Breast epithelium (tissue), 3 donors: Measurements from ENCODE around the gene ST8SIA2.

Source experiments
- POLR2A ChIP-seq: fragments of 450-650 bp; IDR thresholded peaks from one replicate; pipeline ENCODE4 v1.6.1; 2016; ENCODE audit warnings: antibody characterized with exemption, mild to moderate bottlenecking, moderate library complexity
- POLR2AphosphoS5 ChIP-seq, 3 donors: sonication (generic); formaldehyde crosslinking; IDR thresholded peaks; one replicate each; pipeline ENCODE4 v1.6.1; 2017; ENCODE audit warnings: antibody characterized with exemption in 3 of 3
- TF ChIP-seq, protein P1 (sequence below), 3 donors: fragments of 450-650 bp; IDR thresholded peaks; one replicate each; pipeline ENCODE4 v1.5.1; 2016 to 2017; ENCODE audit warnings: antibody characterized with exemption in 3 of 3, mild to moderate bottlenecking in 3 of 3, moderate library complexity in 3 of 3

DNA sequence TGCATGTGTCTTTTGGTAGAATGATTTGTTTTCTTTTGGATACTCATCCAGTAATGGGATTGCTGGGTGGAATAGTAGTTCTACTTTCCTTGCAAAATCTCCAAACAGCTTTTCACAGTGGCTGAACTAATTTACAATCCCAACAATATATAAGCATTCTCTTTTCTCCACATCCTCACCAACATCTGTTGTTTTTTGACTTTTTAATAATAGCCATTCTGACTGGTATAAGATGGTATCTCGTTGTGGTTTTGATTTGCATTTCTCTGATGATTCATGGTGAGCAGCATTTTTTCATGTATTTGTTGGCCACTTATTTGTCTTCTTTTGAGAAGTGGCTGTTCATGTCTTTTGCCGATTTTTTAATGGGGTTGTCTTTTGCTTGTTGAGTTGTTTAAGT lies 55.8 kb downstream of the ST8SIA2 start:
- no peak for TF ChIP-seq POLR2AphosphoS5 (IDR thresholded peaks at IDR 0.05)
- TF ChIP-seq, protein P1, sequence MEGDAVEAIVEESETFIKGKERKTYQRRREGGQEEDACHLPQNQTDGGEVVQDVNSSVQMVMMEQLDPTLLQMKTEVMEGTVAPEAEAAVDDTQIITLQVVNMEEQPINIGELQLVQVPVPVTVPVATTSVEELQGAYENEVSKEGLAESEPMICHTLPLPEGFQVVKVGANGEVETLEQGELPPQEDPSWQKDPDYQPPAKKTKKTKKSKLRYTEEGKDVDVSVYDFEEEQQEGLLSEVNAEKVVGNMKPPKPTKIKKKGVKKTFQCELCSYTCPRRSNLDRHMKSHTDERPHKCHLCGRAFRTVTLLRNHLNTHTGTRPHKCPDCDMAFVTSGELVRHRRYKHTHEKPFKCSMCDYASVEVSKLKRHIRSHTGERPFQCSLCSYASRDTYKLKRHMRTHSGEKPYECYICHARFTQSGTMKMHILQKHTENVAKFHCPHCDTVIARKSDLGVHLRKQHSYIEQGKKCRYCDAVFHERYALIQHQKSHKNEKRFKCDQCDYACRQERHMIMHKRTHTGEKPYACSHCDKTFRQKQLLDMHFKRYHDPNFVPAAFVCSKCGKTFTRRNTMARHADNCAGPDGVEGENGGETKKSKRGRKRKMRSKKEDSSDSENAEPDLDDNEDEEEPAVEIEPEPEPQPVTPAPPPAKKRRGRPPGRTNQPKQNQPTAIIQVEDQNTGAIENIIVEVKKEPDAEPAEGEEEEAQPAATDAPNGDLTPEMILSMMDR (IDR thresholded peaks at IDR 0.05) = no peak
- TF ChIP-seq POLR2A = no peak
